GM19372 (cell line): Measurements from ENCODE around the gene FBLN7.

Experiments used
- ATAC-seq: cut with Tn5 transposase; IDR thresholded peaks from one replicate; pipeline ENCODE4 v1.9.1; 2021; ENCODE audit warnings: mild to moderate bottlenecking, low read depth, moderate library complexity; ENCODE audit not compliant: unreplicated experiment

The FBLN7 gene

DNA sequence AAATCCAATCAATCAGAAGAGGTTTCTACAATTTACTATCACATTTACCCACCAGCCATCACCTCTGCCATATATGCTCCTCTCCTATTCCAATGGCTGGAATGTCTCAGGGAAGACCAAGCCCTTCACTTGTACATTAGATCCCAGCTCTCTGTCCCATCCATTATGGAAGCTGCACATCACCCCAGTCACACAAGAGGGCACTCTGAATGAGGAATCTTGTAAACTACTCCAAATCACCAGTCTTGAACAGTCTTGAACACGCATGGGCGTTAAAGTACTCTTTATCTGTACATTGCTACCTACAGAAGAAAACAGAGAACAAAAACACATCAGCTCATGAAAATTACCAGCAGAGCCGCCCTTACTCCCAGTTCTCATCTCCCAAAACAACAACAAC lies 78.0 kb downstream of the FBLN7 start:
- no peak for ATAC-seq

DNA sequence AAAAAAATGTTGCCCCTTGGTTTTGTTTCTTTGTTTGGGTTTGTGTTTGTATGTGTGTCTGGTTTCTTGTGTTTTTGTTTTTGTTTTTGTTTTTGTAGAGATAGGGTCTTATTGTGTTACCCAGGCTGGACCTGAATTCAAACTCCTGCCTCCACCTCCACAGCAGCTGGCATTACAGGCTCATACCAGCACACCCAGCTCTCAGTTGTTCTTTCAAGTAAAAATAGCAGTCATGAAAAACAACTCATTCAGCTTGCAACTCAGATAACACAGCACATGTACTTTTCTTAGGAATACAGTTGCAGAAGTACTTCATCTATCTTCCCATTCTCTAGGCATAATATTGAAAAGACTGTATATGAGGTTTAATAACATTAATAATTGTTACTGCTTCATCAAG lies 79.7 kb downstream of the FBLN7 start:
- no peak for ATAC-seq

DNA sequence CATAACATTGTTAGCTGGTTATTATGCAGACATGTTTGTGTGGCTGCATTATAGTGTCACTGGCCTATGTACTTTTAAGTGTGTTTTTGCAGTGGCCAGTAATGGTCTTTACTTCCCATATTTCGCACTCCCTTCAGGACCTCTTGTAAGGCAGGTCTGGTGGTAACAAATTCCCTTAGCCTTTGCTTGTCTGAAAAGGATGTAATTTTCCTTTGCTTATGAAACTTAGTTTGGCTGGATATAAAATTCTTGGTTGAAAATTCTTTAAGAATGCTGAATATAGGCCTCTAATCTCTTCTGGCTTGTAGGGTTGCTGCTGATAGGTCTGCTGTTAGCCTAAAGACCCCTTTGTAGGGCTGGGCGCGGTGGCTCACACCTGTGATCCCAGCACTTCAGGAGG lies 82.0 kb downstream of the FBLN7 start:
- no peak for ATAC-seq

DNA sequence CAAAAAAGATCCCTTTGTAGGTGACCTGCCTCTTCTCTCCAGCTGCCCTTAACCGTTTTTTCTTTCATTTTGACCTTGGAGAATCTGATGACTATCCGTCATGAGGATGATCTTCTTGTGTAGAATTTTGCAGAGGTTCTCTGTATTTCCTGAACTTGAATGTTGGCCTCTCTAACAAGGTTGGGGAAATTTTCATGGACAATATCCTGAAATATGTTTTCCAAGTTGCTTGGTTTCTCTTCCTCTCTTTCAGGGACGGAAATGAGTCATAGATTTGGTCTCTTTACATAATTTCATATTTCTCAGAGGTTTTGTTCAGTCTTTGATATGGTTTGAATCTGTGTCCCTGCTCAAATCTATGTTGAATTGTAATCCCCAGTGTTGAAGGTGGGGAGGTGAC lies 82.6 kb downstream of the FBLN7 start:
- ATAC-seq: no peak

DNA sequence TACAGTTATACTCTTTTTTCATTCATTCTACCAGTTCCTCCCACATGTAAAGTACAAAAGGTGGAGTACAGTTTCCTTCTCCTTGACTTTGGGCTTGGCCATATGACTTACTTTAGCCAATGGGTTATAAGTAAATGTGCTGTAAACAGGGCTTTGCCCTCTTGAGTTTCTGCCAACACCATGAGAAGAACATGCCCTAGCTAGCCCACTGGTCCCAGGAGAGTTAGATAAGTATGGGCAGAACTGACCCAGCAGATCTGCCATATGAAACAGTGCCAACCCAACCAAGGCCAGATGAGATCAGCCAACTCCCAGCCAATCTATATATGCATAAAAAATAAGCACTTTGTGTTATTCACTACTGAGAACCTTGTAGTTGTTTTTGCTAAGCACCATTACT lies 91.2 kb downstream of the FBLN7 start:
- ATAC-seq: no peak

DNA sequence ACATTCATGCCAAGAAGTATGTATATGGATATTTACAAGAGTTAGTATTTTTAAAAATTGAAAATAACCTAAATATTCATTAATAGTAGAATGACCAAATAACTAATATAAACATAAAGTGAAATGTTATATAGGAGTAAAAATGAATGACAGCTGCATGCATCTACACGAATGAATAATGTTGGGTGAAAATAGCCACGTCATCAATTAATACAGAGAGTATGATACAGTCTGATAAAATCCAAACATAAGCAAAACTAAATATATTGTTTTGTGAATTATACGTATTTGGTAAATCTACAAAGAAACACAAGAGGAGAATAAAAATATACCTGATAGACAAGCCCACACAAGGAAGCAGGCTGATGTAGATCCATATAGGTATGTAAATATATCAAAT lies 92.2 kb downstream of the FBLN7 start:
- no peak for ATAC-seq
